ENCODE data around the gene WEE1.

The WEE1 gene

GRCh38 chr11:9565822-9566560 lies 7.5 kb upstream of the WEE1 start (continued):
- peak; percentile 98 for TF ChIP-seq KLF17 (tag by site-specific recombination; IDR thresholded peaks at IDR 0.05)
- TF ChIP-seq ZNF747 (tag by site-specific recombination; IDR thresholded peaks at IDR 0.05) = no peak
- no peak for TF ChIP-seq ZNF707 (tag by site-specific recombination; IDR thresholded peaks at IDR 0.05)
- TF ChIP-seq KLF1 (tag by site-specific recombination; IDR thresholded peaks at IDR 0.05) = peak; percentile 25
- no peak for TF ChIP-seq MZF1 (tag by site-specific recombination; IDR thresholded peaks at IDR 0.05; ENCODE audit: borderline replicate concordance)
- TF ChIP-seq ZNF645 (tag by site-specific recombination; IDR thresholded peaks at IDR 0.05) = no peak
- TF ChIP-seq IKZF3 (tag by site-specific recombination; IDR thresholded peaks at IDR 0.05) = peak; percentile 73
- TF ChIP-seq ZNF398 (tag by site-specific recombination; IDR thresholded peaks at IDR 0.05) = peak; percentile 89
- TF ChIP-seq SETDB1 (IDR thresholded peaks at IDR 0.05; ENCODE audit: insufficient read length, low read length) = no peak
- no peak for TF ChIP-seq BCL11B (tag by site-specific recombination; IDR thresholded peaks at IDR 0.05; ENCODE audit: low read depth)
- no peak for TF ChIP-seq ZNF704 (tag by site-specific recombination; IDR thresholded peaks at IDR 0.05)
- TF ChIP-seq ZNF768 (tag by site-specific recombination; IDR thresholded peaks at IDR 0.05) = peak; percentile 74; the same call in 1 of the 2 replicates
- peak; percentile 95 for TF ChIP-seq ZBTB21 (tag by site-specific recombination; IDR thresholded peaks at IDR 0.05)
- TF ChIP-seq ZNF214 (tag by site-specific recombination; IDR thresholded peaks at IDR 0.05; ENCODE audit: borderline replicate concordance) = no peak
- TF ChIP-seq ZNF623 (tag by site-specific recombination; IDR thresholded peaks at IDR 0.05) = 0 out of 2 replicates have a peak, but pooled peaks have one; percentile 26
- TF ChIP-seq ZSCAN4 (tag by site-specific recombination; IDR thresholded peaks at IDR 0.05) = no peak; the same call in 1 of the 2 replicates
- peak; percentile 74 for TF ChIP-seq ZNF394 (tag by site-specific recombination; IDR thresholded peaks at IDR 0.05; ENCODE audit: borderline replicate concordance)
- no peak for TF ChIP-seq ZNF701 (tag by site-specific recombination; IDR thresholded peaks at IDR 0.05)
- no peak for TF ChIP-seq ZNF221 (tag by site-specific recombination; IDR thresholded peaks at IDR 0.05; ENCODE audit: borderline replicate concordance)
- TF ChIP-seq KLF8 (tag by site-specific recombination; IDR thresholded peaks at IDR 0.05) = peak; percentile 92
- TF ChIP-seq ZNF280D (tag by site-specific recombination; IDR thresholded peaks at IDR 0.05) = no peak
- peak; percentile 97 for TF ChIP-seq ZBTB17 (tag by site-specific recombination; IDR thresholded peaks at IDR 0.05)
- no peak for TF ChIP-seq ZNF555 (tag by site-specific recombination; conservative IDR thresholded peaks at IDR 0.05)
- TF ChIP-seq ZNF624 (tag by site-specific recombination; IDR thresholded peaks at IDR 0.05) = no peak
- peak; percentile 50; the same call in 1 of the 2 replicates for TF ChIP-seq GFI1B (tag by site-specific recombination; IDR thresholded peaks at IDR 0.05)
- peak; percentile 56 for TF ChIP-seq PRDM10 (tag by site-specific recombination; IDR thresholded peaks at IDR 0.05)

Measured in HEK293 (cell line).